Measurements from ENCODE around the gene DSTYK. TPM values are rescaled to one million over a fixed set of nuclear protein-coding genes. Genes with fewer than 3 reads are reported as not detected.

The DSTYK gene
- total and polyA plus RNA-seq, 2 donors (not counting 3 experiments of a cell fraction or from before 2014, with no cell fraction given), result 3.6 to 8.7 TPM

GRCh38 chr1:205102404-205102803 lies 109.1 kb downstream of the DSTYK start:
- H2AFZ ChIP-seq (ENCODE audit: low read depth, low read length), result no peak overlapping the region
- BruUV-seq (replicated peaks), result no TSS peak
- dilution Hi-C loops (cut with MboI; ENCODE audit: extremely low pct_ligation_motif_present, low sequenced_read_pairs) (no loop called here), intact Hi-C loops (cut with micrococcal nuclease) (no loop called here)
- H3K4me2 ChIP-seq (ENCODE audit: insufficient read depth, low read length), result no peak overlapping the region
- ChIA-PET CTCF (interaction anchor here (1.0 to 1.1 kb wide), 2 partner anchors 39 to 252 kb away, joined by 3 read pairs; no protein-coding TSS in a partner anchor), POLR2A (no interaction called here)
- TF ChIP-seq MYC (IDR thresholded peaks at IDR 0.05; ENCODE audit: low read depth, low read length) (no peak), FOS (IDR thresholded peaks at IDR 0.05; ENCODE audit: borderline replicate concordance, insufficient read depth, low read length) (no peak), JUN (IDR thresholded peaks at IDR 0.05; ENCODE audit: borderline replicate concordance, insufficient read depth, insufficient read length, low read depth) (no peak), EZH2 (IDR thresholded peaks at IDR 0.05; ENCODE audit: borderline replicate concordance, low read depth, low read length, severe bottlenecking) (no peak), POLR2A (IDR thresholded peaks at IDR 0.05; ENCODE audit: low read depth, low read length) (no peak), MAX (IDR thresholded peaks at IDR 0.05; ENCODE audit: insufficient read depth, insufficient read length) (no peak), GATA2 (IDR thresholded peaks at IDR 0.05; ENCODE audit: insufficient read depth, insufficient read length, low read depth, low read length) (no peak), CTCF (IDR thresholded peaks at IDR 0.05; ENCODE audit: extremely low read depth in 1 of 2, insufficient read depth in 1 of 2, low read depth in 1 of 2, low read length in 2 of 2) (no peak), POLR2AphosphoS5 (IDR thresholded peaks at IDR 0.05; ENCODE audit: insufficient read depth, low read depth, low read length) (no peak)
- FAIRE-seq (no peak), DNase-seq (ENCODE audit: low read depth, low spot score) (no peak)
- H4K20me1 ChIP-seq (replicated peaks; ENCODE audit: control insufficient read depth, extremely low read depth, insufficient read depth, low read length), result no peaks in the 10 kb centered on the region
- no peaks in the 10 kb centered on the region for H3K27me3 ChIP-seq (ENCODE audit: control insufficient read depth in 2 of 2, insufficient read depth in 2 of 2, low read length in 2 of 2)
- H3K9ac ChIP-seq (replicated peaks; ENCODE audit: extremely low read depth, insufficient read depth, low read length), result no peak overlapping the region
- H3K4me3 ChIP-seq (replicated peaks in 1 of 3; ENCODE audit: insufficient read depth in 1 of 3, low read depth in 1 of 3, low read length in 3 of 3), result no peak overlapping the region
- no peak overlapping the region for H3K27ac ChIP-seq (ENCODE audit: insufficient read depth, low read depth, low read length)
- no peaks in the 10 kb centered on the region for H3K4me1 ChIP-seq (ENCODE audit: control insufficient read depth, extremely low read depth, insufficient read depth, low read length)
- H3K9me3 ChIP-seq (replicated peaks; ENCODE audit: control insufficient read depth, insufficient read depth, low read length), result no peaks in the 10 kb centered on the region
- no peaks in the 10 kb centered on the region for H3K9me1 ChIP-seq (replicated peaks; ENCODE audit: control insufficient read depth, extremely low read depth, insufficient read depth, low read length)
- no peaks in the 10 kb centered on the region for H3K79me2 ChIP-seq (ENCODE audit: control insufficient read depth, insufficient read depth, low read length)
- H3K36me3 ChIP-seq (ENCODE audit: control insufficient read depth in 2 of 2, extremely low read depth in 1 of 2, insufficient read depth in 2 of 2, low read length in 2 of 2), result peaks cover 22 to 24% of the 10 kb centered on the region in 2 experiments
